Uterus (tissue), 2 donors: ENCODE results near the gene C9orf85.

ENCODE experiments used
- POLR2A ChIP-seq, 2 donors: fragments of 450-650 bp; IDR thresholded peaks; one replicate each; pipeline ENCODE4 v1.6.1; 2016; ENCODE audit warnings: antibody characterized with exemption in 2 of 2, mild to moderate bottlenecking in 1 of 2, moderate library complexity in 1 of 2
- TF ChIP-seq, protein P1 (sequence below), 4 experiments: fragments of 200-600 bp in 2 of 4; fragments of 450-650 bp in 2 of 4; sonication (generic) in 2 of 4; IDR thresholded peaks; one replicate each; pipeline ENCODE4 v1.5.1; 2016 to 2019; ENCODE audit warnings: antibody characterized with exemption in 4 of 4, mild to moderate bottlenecking in 2 of 4, moderate library complexity in 1 of 4

DNA sequence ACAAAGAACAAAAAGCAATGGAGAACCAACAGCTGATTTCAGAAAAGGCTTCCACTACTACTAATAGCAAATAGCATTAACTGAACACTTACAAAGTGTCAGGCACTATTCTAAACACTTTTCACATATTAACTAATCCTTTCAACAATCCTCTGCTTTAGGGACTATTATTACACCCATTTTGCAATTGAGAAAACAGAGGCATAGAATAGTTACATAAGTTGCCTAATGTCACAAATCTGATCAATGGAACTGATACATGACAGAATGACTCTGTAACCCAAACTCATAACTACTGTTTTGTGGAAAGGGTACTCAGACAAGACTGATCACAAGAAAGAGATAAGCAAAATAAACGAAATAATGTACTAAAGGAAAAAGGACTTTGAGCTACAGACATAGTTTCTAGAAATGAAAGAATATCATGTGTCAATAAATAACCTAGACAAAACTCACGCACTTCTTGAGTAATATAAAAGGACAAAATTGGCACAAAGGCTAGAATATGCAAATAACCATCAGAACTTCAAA, 31.7 kb upstream of the C9orf85 start:
- TF ChIP-seq, protein P1, sequence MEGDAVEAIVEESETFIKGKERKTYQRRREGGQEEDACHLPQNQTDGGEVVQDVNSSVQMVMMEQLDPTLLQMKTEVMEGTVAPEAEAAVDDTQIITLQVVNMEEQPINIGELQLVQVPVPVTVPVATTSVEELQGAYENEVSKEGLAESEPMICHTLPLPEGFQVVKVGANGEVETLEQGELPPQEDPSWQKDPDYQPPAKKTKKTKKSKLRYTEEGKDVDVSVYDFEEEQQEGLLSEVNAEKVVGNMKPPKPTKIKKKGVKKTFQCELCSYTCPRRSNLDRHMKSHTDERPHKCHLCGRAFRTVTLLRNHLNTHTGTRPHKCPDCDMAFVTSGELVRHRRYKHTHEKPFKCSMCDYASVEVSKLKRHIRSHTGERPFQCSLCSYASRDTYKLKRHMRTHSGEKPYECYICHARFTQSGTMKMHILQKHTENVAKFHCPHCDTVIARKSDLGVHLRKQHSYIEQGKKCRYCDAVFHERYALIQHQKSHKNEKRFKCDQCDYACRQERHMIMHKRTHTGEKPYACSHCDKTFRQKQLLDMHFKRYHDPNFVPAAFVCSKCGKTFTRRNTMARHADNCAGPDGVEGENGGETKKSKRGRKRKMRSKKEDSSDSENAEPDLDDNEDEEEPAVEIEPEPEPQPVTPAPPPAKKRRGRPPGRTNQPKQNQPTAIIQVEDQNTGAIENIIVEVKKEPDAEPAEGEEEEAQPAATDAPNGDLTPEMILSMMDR (IDR thresholded peaks at IDR 0.05) = no peak
- TF ChIP-seq POLR2A (IDR thresholded peaks at IDR 0.05) = no peak
